Stimulated activated naive CD4-positive, alpha-beta T cell (primary cell): Measurements from ENCODE around the gene GATD1.

Experiments used
- DNase-seq, 6 experiments: peaks; one replicate each; lab custom pipeline; 2025; lab: John Stamatoyannopoulos, UW

The GATD1 gene

DNA sequence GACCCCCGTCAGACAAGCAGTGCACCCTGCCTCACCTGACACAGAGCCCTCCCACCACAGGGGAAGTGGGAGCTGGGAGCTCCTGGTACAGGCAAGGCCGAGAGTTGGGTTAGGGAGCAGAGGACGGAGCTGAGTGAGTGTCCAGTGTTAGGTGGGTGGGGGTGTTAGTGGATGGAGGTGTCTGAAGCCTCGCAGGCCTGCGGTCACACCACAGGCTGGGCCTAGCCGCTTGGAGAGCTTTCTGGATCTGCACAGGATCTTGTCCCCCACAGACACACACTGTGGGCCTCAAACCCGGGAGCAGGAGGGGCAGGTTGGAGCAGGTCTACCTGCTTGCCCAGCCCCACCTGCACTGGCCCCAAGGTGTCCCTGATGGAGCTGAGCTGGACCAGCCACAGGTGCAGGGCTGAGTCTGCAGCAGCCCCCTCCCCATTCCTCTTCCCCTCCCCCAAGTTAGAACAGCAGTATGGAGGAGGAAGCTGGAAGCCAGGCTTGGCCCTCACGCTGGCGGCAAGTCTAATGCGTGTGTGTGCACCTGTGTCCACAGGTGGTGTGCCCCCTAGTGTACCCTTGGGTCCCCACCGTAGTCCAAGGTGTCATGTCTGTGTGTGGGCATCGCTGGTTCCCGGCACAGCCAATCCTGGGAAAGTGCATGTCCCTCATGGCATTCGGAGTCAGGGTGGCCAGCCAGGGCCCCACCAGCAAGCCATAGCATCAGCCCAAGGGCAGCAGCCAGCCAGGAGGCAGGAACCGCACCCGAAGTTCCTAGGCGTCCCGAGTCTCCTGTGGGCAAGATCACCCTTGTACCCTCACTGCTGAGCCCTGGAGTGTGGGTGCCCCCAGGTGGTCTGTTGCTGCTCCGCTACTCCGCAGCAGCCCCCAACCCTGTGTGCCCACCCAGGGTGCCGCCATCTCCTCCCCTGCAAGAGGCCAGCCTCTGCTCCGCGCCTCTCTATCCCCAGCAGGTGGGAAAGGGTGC lies 2.0 kb upstream of the GATD1 start:
- DNase-seq = no peak

DNA sequence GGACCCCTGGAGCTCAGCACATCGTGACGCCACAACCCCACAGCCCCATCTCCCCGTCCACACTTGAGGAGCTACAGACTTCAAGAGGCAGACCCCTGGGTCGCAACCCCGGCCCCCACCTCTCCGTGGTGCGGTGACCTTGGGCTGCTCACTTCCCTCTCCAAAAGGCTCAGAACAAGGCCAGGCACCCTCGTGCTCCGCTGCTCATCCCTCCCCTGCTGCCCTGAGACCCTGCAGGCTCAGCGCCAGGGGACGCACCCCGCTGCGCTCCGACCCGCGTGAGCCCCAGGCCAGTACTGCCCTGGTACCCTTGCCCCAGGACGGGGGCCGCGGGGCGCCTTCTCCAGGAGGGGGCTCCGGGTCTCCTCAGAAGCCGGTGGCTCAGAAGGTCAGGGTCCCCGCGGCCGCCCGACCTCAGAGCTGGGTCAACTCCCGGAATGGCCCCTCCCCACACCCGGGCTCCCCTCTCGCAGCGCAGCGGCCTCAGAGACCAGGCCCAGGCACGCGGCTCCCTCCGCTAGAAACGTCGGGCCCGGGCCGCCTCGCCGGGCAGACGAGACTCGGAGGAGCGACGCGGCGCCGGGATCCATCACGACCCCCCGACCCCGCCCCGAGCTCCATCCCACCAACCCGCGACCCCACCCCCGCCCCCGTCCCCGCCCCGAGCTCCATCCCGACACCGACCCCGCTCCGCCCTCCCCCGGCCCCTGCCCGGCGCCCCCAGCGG lies 563 bp downstream of the GATD1 start:
- peak in 2 of 6 experiments; percentile 52 to 65 for DNase-seq

DNA sequence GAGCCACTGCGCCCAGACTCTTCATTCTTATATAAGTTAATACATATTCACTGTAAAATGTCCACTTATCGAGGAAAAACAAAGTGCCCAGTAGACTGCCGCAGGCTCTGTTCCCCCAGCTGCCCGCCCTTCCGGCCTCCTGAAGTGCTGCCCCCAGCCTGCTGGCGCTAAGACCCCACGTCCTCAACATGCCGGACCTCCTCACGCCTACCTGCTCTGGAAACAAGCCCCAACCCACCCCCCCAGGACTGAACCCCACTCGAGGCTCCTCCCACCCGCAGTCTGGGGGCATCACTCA lies 1.1 kb downstream of the GATD1 start:
- no peak for DNase-seq

DNA sequence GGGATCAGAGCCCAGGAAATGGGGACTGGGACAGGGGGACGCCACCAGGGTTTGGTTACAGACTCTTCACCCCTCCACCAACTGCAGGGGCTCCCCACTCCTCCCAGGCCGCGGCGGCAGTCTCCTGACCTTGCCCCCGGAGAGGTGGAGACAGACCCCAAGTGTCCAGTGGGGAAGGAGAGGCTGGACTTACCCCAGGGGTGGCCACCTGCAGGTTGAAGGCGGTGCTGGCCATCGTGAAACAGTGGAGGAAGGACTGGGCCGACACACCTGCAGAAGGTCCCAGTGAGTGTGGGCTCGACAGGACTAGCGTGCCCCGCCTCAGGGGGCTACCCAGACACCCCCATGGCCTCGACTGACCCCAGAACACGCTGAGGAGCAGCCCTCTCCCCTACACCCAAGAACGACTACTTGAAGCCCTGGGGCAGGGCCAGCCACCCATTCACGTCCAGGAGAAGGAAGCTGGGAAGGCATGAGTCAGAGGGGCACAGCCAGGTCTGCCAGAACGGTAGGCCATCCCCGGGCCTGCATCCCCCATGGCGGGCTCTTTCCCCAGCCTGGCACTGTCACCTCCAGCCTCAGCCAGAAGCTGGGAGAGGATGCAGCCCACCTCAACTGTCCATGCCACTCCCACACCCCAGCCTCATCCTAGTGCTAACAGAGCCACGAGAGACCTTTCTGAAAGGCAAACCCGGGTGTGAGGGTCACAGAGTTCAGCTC lies 2.3 kb downstream of the GATD1 start:
- no peak for DNase-seq

DNA sequence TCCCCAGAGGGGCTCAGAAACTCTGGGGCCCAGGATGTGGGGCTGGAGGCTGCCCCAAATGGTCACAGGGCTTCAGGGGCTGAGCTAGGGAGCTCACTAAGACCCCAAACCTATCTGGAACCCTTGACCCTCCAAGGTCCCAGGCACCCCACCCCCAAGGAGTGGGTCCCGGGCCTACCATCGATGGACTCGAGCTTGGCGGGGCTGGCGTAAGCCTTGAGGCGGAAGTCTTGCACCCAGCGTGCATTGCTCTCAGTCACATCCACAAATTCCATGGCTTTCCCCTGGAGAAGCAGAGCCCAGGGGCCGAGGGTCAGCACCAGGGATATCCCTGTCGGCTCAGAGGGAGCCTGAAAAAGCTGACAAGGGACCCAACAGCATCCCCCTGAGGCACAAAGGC lies 3.5 kb downstream of the GATD1 start:
- no peak for DNase-seq

DNA sequence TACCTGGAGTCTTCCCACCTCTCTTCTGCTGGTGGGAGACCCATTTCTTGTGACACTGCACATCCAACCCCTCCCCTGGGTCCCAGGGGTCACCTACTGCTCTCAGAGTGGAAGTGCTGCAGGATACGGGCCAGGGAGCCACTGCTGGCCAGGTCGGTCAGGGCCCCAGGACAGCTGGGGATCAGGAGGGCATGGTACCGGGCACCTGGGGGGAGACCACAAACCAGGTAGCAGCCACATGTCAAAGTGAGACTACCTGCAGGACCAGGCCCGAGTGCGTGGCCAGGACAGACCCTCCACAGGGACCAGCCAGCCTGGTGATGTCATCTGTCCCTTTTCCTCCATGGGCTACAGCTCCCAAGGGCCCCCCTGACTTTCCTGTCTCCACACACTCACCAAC lies 3.9 kb downstream of the GATD1 start:
- no peak for DNase-seq

- no peak for DNase-seq
These were observed 4.6 kb downstream of the GATD1 start for GRCh38 chr11:772429-773390.

DNA sequence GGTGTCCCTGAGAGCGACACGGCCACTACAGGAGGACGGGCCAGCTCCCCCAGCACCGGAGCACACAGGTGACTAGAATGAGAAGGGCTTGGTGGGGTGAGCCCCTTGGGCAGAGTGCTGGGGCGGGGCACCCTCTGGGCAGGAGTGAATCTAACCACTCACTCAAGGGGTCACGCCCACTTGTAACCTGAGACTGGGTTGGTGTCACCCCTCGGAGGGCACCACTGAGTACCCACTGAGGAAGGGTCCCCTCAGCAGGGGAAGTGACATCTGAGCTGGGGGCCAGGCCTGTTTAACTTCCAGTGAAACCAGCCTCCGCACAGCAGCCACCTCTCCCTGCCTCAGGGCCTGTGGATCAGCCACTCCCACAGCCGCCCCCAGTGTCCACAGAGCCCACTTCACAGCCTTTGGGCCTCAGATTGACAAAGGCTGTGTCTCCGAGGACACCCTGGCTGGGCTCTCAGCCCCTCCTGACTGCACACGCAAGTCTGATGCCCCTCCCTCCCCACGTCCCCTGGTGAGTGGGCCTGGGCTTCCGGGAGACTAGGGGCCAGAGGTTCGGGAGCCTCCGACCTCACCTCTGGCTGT lies 5.6 kb downstream of the GATD1 start:
- no peak for DNase-seq

- no peak for DNase-seq
These were observed 6.4 kb downstream of the GATD1 start for GRCh38 chr11:770642-771616.

GRCh38 chr11:769887-770641 lies 7.2 kb downstream of the GATD1 start:
- DNase-seq = no peak

DNA sequence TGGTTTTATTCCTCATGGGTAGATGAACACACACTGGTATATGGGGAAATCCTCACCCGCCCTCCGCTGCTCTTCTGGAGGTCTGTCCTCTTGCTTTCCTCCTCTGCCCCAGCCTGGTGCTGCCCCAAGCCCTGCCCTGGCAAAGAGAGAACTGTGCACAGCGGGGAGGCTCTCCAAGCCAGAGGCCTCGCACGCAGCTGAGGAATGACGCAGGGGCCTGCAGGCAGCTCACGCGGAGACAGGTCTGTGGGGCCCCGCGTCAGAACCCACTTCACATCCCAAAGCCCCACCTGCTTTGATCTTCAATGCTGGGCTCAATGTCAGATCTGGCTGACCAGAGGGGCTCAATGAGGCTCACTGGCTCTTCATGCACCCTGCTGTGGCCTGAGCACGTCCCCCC lies 10.0 kb downstream of the GATD1 start:
- no peak for DNase-seq

GRCh38 chr11:766936-767210 lies 10.4 kb downstream of the GATD1 start:
- no peak for DNase-seq

- DNase-seq = no peak
These were observed 11.0 kb downstream of the GATD1 start for GRCh38 chr11:766106-766935.

DNA sequence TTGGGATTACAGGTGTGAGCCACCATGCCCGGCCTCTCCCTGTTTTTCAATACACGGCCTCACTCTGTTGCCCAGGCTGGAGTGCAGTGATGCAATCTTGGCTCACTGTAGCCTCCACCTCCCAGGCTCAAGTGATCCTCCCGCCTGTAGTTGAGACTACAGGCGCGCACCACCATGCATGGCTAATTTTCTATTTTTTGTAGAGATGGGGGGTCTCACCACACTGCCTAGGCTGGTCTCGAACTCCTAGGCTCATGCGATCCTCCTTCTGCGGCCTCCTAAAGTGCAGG lies 11.5 kb downstream of the GATD1 start:
- no peak for DNase-seq

GRCh38 chr11:765025-765801 lies 12.1 kb downstream of the GATD1 start:
- peak; percentile 39 to 73 (median 62) for DNase-seq

DNA sequence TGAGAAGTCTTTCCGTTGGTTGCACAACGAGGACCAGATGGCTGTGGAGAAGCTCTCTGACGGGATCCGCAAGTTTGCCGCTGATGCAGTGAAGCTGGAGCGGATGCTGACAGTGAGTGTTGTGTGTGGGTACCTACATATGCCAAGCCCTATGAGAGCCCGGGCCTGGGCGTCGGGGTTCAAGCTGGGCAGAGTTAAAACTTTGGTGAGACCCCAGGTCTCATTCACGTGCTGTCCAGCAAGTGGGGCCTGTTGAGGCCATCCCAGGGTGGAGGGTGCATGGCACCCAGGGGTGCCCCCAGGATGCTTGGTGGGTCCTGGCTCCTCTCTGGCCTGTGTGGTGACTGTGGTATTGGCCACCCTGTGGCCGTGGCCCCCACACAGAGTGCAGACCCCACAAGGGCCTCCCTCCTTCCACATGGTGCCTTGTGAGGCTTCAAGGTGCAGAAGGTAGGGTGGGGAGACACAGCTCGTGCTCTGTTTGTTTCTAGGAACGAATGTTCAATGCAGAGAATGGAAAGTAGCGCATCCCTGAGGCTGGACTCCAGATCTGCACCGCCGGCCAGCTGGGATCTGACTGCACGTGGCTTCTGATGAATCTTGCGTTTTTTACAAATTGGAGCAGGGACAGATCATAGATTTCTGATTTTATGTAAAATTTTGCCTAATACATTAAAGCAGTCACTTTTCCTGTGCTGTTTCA lies 12.8 kb downstream of the GATD1 start:
- DNase-seq = no peak
